ENCODE data around the gene PRKAB1.

PRKAB1 gene

DNA sequence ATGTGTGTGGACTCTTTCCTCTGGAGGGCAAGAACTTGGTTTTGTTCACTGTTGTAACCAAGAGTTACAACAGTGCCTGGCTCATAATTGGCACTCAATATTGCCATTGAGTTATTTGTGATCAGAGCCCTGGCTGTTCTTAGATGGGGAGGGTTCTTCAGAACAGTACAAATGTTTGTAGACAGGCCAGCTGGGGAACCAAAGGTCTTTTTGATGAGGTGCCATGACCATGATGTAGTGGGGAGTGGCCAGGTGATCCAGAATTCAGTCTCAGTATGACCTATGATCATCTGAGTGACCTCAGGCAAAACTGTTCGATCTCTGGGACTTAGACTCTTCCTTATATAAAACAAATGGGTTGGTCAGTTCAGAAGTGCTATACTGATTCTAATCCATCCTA, 3.3 kb upstream of the PRKAB1 start:
- DNase-seq: no peak

DNA sequence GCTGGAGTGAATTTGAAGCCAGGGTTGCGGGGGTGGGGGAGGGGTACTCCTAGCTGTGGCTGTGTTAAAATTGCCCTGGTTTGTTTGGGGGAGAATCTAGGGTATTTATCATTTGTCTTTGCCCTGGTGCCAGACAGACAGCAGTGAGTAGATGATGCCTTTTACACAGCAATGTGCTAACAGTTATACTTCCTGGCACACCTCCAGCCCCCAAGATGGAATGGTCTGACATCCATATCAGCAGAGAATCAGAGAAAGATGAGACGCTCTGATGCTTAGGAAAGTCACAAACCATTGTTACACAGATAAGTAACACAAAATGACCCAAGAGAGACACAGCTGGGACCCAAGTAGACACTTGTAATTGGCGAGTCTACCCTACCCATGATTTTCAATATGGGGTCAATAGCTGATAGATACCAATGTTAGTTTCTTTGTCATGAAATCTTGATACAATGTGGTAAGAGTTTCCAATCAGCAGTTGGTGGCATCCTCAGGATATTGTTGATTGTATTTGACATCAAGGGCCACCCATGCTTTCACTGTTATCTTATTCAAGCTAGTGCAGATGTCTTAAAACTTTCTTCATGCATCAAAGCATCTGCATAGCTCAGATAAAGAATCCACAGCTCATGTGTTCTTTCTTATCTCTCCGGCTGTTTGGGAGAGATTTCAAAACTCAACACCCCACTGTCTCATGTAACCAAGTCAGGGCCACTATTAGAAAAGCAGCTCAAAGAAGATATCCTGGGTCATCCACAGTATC, 2.6 kb upstream of the PRKAB1 start:
- no peak for DNase-seq

DNA sequence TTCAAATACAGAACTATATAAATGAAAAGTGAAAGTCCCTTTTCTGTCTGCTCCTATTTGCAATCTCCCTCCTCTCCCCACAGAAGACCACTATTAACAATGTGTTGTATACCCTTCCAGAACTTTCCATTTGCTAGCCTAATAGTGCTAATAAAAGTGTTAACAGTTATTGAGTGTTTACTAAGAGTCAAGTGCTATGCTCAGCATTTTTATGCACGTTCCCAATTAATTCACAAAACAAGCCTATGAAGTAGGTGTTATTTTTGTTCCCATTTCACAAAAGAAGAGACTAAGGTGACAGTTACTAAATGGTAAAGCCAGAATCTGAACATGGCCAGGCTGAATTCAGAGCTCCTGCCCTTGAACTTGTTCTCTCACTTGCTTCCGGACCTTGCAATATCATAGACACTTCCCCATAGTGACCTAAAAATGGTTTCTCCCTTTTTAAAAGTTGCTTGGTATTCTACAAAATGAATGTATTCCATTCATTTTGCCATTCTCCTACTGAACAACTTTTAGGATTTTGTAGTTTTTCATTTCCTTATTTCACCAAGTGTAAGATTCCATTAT, 1.6 kb upstream of the PRKAB1 start:
- no peak for DNase-seq

DNA sequence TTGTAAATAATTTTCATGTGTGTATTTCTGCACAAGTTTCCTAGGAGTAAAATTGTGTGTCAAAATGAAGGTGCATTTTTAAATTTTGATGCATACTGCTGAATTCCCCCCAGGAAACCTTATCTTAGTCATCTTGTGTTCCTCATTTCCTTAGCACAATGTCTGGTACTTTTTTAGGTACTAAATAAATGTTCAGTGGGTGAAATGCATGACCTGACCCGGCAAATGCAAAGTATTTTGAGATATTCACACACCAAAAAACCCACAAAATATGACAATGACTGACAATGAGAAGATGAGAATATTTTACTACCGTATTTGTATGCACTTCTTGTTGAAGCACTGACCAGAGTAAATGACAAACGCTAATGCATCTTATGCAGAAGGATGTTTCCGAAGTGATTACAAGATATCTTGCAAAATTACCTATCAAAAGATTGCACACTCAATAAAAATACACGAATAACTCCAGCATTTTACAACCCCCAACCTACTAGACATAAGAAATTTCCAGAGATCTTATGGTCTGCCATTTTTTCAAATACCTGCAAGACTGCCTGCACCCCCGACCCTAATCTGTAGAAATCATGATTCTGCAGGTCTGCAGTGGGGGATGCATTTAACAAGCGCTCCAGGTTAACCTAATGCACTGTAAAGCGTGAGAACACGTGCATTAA, 895 bp upstream of the PRKAB1 start:
- no peak for DNase-seq

DNA sequence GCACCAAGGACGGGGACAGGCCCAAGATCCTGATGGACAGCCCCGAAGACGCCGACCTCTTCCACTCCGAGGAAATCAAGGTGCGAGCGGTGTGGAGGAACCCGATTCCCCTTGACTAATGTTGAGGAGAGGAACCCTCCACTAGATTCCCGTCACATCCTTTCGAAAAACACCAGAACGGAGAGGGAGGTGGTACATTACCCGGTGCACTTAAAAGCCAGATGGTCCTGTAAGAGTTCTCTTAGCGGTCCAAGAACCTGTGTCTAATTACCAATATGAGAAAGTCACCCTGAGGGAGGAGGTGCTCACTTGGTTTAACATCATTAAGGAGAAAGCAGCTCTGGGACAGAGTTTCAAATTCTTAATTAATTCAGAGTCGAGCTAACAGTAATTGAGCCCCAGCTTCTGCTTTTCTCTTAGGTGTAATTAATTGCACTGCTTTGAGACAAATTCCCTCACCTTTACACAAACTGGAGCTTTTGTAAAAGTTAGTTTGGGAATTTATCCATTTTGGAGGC, 450 bp downstream of the PRKAB1 start:
- no peak for DNase-seq

DNA sequence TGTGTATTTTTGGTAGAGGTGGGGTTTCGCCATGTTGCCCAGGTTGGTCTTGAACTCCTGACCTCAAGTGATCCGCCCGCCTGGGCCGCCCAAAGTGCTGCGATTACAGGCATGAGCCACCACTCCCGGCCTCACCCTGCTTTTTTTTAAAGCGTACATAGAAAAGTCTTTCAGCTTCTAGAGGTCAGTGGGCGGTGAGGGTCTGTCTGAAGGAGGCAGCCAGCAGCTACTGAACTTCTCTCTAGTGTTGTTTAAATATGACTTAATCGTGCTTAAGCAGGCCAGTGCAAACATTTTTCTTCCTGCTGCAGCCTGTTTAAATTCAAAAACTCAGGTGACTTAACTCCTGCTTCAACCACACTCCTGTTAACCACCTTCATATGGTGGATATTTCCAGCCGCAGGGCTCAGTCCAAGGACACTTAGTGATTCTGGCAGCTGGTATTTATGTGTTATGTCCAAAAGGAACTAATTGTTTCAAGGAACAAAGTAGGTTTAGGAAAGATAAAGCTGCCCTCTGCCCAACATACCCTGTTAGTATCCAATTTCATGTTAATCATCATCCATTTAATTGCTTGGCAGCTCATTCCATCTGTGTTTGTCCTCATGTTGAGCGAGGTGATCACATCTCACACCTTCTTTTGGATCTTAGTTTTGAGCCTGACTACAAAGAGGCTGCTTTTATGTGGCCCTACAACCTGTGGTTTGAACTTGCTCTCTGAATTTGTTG, 2.0 kb downstream of the PRKAB1 start:
- no peak for DNase-seq

DNA sequence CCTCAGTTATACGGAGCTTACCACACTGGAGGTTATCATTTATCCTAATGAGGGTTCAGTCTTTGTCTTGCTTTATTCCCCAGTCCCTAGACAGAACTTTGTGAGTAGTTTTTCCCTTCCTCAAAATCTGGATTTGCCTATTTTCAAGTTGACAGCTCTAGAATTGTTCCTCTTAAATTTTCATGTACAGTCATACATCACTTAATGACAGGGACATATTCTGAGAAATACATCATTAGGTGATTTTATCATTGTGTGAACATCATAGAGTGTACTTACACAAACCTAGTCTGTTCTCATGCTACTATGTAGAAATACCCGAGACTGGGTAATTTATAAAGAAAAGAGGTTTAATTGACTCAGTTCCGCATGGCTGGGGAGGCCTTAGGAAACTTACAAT, 3.1 kb downstream of the PRKAB1 start:
- no peak for DNase-seq

DNA sequence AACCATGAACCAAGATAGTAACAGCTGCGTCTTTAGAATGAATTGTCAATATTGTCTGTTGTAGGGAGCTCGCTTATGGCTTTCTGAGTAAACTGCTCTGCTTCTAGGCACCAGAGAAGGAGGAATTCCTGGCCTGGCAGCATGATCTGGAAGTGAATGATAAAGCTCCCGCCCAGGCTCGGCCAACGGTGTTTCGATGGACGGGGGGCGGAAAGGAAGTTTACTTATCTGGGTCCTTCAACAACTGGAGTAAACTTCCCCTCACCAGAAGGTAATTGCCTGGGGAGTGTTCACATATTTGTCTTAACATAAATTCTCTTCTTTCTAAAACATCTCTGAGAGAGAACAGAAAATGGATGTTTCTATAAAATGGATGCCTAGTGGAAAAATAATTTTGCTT, 4.3 kb downstream of the PRKAB1 start:
- no peak for DNase-seq

DNA sequence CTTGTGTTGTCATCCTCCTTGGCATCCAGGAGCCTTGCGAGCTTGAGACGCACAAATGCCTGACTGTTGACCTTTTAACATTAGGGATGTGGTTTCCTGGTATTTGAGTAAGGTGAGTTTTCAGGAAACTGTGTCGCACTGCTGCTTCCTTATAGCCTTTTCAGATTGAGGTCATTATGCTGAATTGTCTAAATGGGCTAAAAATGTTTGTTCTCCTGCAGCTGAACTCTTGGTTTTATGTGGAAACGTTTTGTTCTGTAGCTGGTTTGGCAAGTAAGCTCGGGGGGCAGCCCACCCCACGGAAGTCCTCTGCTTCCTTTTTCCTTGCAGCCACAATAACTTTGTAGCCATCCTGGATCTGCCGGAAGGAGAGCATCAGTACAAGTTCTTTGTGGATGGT, 5.7 kb downstream of the PRKAB1 start:
- DNase-seq: no peak

DNA sequence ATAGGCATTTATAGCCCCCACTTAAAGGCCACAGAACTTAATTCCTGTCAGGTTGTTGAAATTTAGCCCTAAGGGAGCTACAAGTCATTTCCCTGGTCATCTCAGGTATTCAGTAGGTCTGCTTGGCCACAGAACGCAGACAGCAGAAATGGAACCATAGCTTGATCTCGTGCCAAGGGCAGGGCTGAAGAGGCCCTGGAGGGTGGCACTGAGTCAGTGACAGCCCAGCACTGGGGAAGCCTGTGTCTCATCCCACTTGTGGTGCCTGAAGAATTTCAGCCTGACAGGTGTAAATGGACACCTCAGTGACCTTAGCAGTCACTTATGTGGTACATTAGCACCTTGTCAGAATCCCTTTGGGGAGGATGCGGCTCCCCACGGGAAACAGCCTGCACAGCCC, 6.6 kb downstream of the PRKAB1 start:
- no peak for DNase-seq

DNA sequence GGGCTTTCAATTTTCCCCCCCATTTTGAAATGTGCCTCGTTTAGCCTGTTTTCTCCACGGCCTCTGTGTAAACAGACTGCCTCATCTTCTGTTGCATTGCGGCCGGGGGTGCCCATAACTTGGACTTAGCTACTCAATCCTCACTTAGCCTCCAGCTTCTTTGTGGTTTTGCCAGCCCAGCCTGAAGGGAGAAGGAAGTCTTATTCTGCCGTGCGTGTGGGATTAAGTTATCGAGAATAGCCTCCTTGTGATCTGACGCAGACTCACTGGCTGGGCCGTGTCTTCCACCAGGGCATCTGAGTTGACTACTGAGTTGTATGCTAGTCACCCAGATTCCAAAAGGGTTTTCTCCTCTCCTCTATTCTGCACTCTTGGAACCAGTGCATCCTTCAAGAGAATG, 8.1 kb downstream of the PRKAB1 start:
- DNase-seq: no peak

DNA sequence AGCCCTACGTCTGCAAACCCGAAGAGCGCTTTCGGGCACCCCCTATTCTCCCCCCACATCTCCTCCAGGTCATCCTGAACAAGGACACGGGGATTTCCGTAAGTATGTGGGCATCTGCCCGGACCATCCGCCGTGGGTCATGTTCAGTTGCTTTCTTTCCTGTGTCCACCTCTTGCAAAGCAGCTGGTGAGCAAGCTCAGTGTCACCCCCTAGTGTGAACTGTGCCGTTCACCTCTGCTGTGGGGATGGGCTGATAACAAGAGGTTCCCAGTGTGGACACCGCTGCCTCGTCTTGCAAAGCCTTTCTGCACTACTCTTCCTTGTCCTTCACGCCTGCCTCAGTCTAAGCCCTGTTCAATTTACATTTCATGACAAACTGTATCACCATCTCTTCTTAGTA, 8.6 kb downstream of the PRKAB1 start:
- DNase-seq: no peak

DNA sequence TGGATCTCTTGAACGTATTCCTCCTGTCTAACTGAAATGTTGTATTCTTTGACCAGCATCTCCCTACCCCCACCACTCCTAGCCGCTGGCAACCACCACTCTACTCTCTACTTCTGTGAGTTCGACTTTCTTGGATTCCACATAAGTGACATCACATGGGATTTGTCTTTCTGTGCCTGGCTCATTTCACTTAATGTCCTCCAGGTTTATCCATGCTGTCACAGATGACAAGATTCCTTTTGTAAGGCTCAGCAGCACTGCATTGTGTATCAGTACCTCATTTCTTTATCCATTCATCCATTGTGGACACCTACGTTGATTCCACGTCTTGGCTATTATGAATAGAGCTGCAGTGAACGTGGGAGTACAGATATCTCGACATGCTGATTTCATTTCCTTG, 10.5 kb downstream of the PRKAB1 start:
- no peak for DNase-seq

DNA sequence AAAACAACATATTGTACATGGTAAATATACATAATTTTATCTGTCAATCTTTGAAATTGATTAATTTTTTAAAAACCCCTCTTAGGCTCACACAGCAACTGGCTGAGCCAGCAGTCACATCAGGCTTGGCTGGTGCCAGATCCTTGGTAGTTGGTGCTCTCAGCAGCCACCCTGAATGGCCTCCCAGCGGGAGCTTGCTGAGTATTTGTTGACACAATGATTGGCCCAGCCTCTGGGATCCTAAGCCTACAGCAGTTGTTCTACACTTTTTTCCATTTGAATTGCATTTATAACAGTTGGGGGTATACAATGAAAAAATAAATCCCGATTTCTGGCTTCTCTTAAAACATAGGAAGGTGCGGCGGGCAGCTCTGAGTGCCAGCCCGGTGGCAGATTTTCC, 11.1 kb downstream of the PRKAB1 start:
- no peak for DNase-seq

DNA sequence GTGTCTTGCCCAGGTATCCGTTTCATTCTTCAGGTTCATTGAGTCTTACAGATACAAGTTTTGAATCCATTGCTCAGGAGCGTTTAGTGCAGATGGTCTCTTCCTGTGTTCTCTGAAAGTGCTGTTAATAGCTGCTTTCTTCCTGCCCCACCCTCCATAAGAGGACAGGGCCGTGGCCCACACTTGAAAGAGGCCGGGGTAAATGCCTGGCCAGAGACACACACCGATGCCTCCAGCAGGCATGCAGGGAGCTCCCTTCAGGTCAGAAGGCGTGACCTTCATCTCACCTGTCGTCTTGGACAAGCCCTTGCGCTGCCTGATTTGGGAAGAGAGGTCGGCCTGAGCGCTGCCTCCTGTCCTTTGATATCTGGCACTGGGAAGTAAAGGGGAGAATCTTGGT, 11.6 kb downstream of the PRKAB1 start:
- no peak for DNase-seq

DNA sequence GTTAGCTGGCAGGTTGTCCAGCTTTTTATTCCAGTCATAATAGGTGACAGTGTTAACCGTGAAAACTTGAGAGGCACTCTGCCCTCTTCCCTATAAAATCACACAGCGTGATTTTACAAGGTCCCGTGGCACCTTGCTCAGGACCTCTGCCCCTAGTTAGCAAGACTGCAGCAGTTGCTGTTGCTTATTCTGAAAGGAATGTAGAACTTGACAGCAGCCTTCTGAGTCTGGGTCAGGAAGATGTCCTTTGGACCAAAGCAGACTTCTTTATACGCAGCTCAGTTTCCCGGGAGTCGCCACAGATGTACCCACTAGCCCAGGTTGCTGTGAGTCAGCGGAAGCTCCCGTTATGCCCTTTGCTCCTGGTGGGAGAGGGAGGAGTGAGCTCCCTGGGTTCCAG, 13.2 kb downstream of the PRKAB1 start:
- DNase-seq: no peak

DNA sequence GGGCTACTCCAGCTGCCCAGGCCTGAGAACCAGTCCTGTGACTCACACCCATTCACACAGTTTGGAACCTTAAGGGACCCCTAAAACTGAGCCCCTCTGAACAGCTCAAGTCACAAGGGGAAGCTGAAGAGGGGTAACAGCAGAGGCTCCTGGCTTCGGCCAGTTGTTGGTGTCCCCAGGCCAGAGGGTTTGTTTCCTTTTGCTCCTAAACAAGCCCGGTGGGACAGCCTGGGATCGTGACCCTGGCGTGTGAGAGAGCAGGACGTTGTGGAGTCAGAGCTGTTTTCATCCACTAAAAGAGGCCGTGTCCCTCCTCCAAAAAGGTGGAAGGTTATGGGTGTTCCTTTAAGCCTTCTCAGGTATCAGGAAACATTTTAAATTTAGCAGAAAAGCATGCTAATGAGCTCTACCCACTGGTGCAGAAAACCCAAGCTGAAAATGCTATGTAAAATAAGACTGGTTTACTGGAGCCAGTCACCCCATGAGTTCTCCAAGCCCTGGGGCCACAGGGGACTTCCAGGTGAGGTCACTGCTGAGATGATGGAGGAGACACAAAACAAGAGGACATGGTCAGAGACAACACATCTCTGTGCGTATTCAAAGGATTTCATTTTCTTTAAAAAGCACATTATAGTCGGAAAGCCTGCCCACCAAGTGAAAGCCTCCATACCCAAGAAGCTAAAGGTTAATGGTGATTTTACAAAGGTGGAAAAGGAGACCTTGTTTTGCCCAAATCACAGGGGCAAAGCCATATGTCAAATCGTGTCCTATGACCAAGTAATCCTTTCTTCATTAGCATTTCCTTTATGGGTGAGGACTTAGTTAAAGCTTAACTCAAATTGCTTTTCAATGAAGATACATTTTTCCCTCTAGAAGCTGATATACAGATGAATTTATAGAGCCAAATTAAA, 14.1 kb downstream of the PRKAB1 start:
- DNase-seq: no peak

DNA sequence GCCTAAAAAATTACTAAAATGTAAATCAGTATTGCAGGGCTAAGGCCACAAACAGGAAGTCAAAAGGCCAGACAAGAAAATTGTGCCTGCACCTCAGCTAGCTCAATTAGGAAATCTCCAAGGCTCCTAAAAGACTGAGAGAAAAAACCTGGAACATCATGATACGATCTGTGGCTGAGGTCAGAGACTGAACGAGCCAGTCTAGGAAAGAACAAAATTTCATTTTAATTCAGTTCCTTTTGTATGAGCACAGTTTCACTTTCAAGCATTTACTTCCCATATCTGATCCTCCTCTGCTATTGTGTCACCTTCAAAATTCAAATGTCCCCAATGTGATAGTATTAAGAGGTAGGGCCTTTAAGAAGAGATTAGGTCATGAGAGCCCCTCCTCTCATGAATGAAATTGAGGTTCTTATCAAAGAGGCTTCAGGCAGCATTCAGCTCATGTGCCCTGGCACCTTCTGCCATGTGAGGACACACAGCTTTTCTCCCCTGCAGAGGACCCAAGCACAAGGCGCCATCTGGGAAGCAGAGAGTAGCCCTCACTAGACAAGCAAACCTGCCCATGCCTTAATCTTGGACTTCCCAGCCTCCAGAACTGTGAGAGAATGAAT, 14.8 kb downstream of the PRKAB1 start:
- DNase-seq: no peak

DNA sequence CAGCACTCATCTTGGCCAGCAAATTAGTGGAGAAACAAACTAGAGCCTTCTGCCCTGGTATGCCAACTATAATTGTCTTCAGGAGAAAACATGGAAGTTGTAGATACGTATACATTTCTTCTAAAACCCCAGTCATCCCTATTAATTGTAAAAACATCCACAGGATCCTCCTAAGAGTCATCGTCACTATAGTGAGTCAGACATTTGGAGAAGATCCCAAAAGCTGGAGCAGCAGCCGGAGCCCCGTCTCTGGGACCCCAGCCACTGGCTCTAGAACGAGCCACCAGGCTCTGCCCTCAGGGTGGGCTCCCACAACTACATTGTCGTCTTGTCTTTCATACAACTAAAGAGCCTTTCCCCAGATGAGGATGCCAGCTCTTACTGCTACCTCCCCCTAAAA, 15.5 kb downstream of the PRKAB1 start:
- no peak for DNase-seq

DNA sequence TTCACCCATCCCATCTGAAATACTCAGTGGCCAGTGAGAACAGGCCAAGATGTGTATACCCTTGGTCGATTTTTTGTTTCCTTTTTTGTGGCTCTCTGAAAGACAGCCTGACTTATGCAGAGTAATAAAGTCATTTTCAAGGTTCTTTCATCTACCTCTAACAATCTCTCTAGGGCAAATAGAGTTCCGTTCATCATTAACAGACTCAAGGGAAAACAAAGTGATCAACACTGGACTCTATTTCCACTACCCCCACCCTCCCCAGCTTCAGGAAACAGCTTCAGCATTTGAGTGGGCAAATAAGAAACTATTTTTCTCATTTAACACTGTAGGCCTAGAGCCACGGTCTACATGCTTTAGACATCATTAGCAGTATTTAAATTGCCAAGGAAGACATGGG, 15.9 kb downstream of the PRKAB1 start:
- DNase-seq: no peak

DNA sequence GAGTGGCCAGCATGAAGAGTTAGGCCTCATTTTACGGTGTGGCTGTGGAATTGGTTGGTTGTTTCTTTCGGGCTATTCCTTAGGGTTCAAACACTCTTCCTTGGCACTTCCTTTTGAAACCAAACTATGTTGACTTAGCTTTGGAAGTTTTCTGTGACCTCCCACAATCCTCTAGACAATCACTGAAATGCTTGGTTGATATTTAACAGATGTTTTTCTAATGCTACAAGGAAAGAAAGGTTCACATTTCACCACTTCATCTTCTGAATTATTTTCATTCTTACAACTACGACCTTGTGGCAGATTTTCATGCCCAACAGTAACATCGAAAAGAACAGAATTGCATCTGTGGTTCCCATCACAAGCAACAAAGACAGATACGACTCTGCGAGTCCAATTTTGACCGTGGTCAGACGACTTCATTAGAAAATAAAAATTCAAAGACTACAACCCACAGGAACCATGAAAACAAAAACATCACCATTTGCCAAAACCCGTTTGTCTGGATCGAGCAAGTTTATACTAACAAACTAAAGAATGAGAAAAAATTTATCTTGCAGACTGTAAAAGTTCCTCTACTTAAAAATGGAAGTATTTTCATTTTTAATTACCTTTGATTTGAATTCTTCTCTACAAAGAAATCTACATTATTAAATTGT, 16.9 kb downstream of the PRKAB1 start:
- DNase-seq: no peak

DNA sequence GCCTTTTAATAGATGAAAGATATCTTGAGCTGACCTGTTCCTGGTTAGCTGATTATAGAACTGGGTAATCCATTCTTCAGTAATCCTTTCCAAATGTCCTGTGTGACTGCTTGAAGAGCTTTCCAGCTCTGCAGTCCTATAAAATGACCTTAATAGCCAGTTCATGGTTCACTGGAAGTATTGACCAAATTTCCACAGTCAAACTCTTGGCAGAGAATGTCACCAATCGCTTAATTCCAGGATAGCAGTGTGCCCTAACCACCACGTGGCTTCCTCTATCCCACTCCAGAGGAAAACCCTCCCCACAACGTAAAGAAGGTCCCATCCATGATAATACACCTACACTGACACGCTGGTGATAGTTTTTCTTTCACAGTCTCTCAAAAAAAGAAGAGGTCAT, 17.4 kb downstream of the PRKAB1 start:
- no peak for DNase-seq

Measured in activated CD8-positive, alpha-beta memory T cell treated with anti-CD3 and anti-CD28 coated beads for 24 hours (primary cell).